Measurements from ENCODE around the gene TTLL5.

GRCh38 chr14:75848167-75848913 lies 187.3 kb downstream of the TTLL5 start:
- TF ChIP-seq CTCF (IDR thresholded peaks at IDR 0.05) (no peak), POLR2A (IDR thresholded peaks at IDR 0.05) (no peak)
